ENCODE results near the gene STPG2. TPM values are rescaled to one million over a fixed set of nuclear protein-coding genes. Genes with fewer than 3 reads are reported as not detected.
A peak's percentile ranks its signal among the peaks of the same experiment; 100 is the strongest.

STPG2 gene
- total RNA-seq (under 1 TPM; 0.05 to 0.67 TPM), polyA plus RNA-seq (under 1 TPM in 1 of 2 donors, not detected in 1; 0.28 TPM)

GRCh38 chr4:98143001-98143899, at the start of gene STPG2:
TSS of gene STPG2 (minus strand) at chr4:98143476.
- Histone ChIP-seq H3K36me3 (ENCODE audit: control insufficient read depth in 4 of 4, insufficient read depth in 3 of 4, low read depth in 1 of 4, low read length in 3 of 4) (no peaks in the 10 kb centered on the region), H3K9ac (ENCODE audit: low read depth in 1 of 2, low read length in 2 of 2) (peak within 1 kb of the TSS; percentile 71 to 88), H3K4me1 (ENCODE audit: control insufficient read depth in 4 of 4, insufficient read depth in 4 of 4, low read length in 3 of 4) (peaks cover 0 to 9% (median 6%) of the 10 kb centered on the region in 4 donors), H3K27ac (ENCODE audit: low read depth in 1 of 2, low read length in 2 of 2) (peak within 1 kb of the TSS; percentile 85 to 95), H3K27me3 (ENCODE audit: control insufficient read depth in 4 of 4, insufficient read depth in 4 of 4, low read length in 3 of 4) (no peaks in the 10 kb centered on the region), H3K9me3 (ENCODE audit: control insufficient read depth in 4 of 4, low read length in 3 of 4) (no peaks in the 10 kb centered on the region), H3K4me3 (ENCODE audit: low read depth in 1 of 3, low read length in 3 of 3) (peak within 1 kb of the TSS; percentile 62 to 86 (median 77))
- 5% methylated on average over 44 of the region's 44 CpGs for WGBS
- TF ChIP-seq JUND (IDR thresholded peaks at IDR 0.05) (peak; percentile 9 to 19), NR2F2 (IDR thresholded peaks at IDR 0.05) (no peak), GABPA (IDR thresholded peaks at IDR 0.05 in 1 of 2, conservative IDR thresholded peaks at IDR 0.05 in 1 of 2) (peak; percentile 69 to 91), HNF4A (conservative IDR thresholded peaks at IDR 0.05) (peak in 1 of 2 donors; percentile 15), ZBTB33 (IDR thresholded peaks at IDR 0.05) (peak; percentile 25), RAD21 (IDR thresholded peaks at IDR 0.05) (peak; percentile 16 to 61), SP1 (IDR thresholded peaks at IDR 0.05) (peak; percentile 56), YY1 (IDR thresholded peaks at IDR 0.05) (peak; percentile 32), CTCF (IDR thresholded peaks at IDR 0.05; ENCODE audit: low read depth, low read length, missing input control) (peak; percentile 35), TAF1 (conservative IDR thresholded peaks at IDR 0.05) (no peak), HNF4G (IDR thresholded peaks at IDR 0.05) (no peak), REST (IDR thresholded peaks at IDR 0.05) (peak; percentile 18), EGR1 (IDR thresholded peaks at IDR 0.05; ENCODE audit: low read depth in 2 of 2) (peak in 1 of 2 donors; percentile 75), RXRA (IDR thresholded peaks at IDR 0.05) (no peak), ATF3 (IDR thresholded peaks at IDR 0.05) (no peak), FOXA2 (IDR thresholded peaks at IDR 0.05) (no peak), MAX (IDR thresholded peaks at IDR 0.05) (peak; percentile 64), FOXA1 (IDR thresholded peaks at IDR 0.05) (no peak)
- peak; percentile 92 for DNase-seq (ENCODE audit: low spot score)

All from liver (tissue), 9 donors.